Cardiac septum (tissue), 1 donor: ENCODE measurements around the gene CD164L2. TPM values are rescaled to one million over a fixed set of nuclear protein-coding genes. Genes with fewer than 3 reads are reported as not detected.

ENCODE experiments used
- DNase-seq: peaks from one replicate; pipeline ENCODE4 v3.0.0-alpha.2; 2020; ENCODE audit warnings: low spot score
- intact Hi-C: fragments of 100-400 bp; cut with DNase I; formaldehyde crosslinking; loops from one replicate; pipeline ENCODE4 v1.14.0; 2022
- total RNA-seq: library from RNA; stranded (reverse); fragmentation: NEBNext Ultra II Directional; extraction: Animal tissue kit (Norgen Biotek cat#: 25700); gene quantifications from one replicate; pipeline ENCODE4 v1.2.1, GENCODE V29; 2021
- donor health status: DM: no; HTN: no; CAD: no.

Gene CD164L2
- total RNA-seq, 1 donor from 2014 or later: not detected

DNA sequence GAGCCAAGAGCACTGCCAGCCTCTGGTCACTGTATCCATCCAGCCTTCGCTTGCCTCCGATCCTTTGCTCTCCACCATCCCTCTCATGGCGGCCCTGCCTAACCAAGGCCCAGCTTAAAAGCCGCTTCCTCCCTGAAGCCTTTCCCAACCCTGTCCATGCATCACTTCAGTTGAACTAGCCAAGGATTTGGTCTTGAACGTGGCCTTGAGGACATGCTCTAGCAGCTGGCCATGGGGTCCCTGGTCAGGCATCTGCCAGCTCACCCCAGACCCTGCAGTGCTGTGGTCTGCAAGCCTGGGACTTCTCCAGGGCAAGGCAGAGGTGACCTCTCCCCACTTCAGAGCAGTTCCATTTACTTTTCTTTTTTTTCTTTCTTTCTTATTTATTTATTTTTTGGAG, 46.4 kb downstream of the CD164L2 start:
- no peak for DNase-seq

GRCh38 chr1:27335506-27336422, 47.4 kb downstream of the CD164L2 start:
- intact Hi-C loops: no loop called here
- no peak for DNase-seq

More for the DNA sequence above, 46.4 kb downstream of the CD164L2 start:
- intact Hi-C loops: no loop called here

DNA sequence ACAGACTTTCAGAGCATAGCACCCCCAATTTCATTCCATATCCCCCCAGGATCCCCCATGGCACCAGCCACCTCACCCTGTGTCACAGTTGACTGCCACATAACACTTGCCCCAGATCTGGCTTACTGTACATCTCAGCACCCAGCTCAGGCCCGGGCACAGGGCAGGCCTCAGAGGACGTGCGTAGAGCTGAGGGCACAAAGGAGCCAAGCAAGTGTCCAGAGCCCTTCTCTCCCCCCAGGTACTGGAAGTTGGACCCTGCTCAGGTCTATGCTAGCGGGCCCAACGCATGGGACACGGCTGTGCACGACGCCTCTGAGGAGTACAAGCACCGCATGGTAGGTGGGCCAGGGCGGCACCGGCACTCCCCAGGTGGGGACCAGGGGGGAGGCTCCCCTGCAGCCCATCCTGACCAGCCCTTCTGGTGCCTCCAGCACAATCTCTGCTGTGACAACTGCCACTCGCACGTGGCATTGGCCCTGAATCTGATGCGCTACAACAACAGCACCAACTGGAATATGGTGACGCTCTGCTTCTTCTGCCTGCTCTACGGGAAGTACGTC, 49.3 kb downstream of the CD164L2 start:
- no peak for DNase-seq
- intact Hi-C loops: no loop called here

- DNase-seq: no peak
- intact Hi-C loops: no loop called here
Observed at GRCh38 chr1:27332536-27333281, 50.4 kb downstream of the CD164L2 start.

DNA sequence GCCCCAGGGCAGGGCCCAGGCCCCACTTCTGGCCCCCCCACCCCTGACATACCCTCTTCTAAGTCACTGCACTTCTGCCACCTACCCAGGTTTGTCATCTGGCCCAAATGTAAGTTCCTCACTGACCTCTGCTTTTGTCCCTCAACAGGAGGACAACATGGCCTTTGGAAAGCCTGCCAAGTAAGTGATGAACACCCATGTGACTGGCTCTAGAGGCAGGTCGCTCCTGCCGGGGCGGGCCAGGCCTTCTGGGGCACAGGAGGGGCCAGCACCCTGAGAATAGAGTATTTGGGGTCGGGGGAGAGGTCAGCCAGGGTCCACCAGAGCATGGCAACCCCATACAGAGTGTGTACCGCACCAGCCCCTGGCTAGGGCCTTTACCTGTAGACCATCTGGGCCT, 51.2 kb downstream of the CD164L2 start:
- intact Hi-C loops: no loop called here
- no peak for DNase-seq

GRCh38 chr1:27331426-27331825, 51.7 kb downstream of the CD164L2 start:
- DNase-seq: no peak
- intact Hi-C loops: no loop called here

DNA sequence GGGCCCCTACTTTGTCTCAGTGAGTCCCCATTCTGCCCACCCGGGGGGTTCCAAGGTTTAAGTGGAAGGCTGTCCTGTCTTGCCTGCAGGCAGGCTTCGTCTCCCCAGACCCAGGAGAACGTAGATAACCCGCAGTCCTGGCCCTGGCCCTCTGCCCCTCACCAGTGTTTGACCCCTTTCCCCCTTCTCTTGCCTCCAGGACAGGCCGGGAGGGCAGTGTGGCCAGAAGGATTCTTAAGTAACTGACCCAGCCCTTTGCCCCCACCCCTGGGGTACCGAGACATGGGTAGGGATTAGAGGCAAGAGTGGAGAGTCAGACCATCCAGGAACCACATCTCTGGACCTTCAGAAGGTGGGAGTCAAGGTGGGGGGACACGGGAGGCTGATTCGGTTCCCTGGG, 52.3 kb downstream of the CD164L2 start:
- intact Hi-C loops: no loop called here
- no peak for DNase-seq

Other genes with a start within 250 kb of the CD164L2 start
- gene SLC9A1, start 228.2 kb downstream of the CD164L2 start, total RNA-seq: 26.1 TPM
- 53.6 TPM for gene WDTC1, start 148.7 kb downstream of the CD164L2 start, total RNA-seq
- gene TMEM222, start 61.2 kb downstream of the CD164L2 start, total RNA-seq: 26.8 TPM
- 0.65 TPM for gene SYTL1, start 41.3 kb downstream of the CD164L2 start, total RNA-seq
- gene MAP3K6, start 16.4 kb downstream of the CD164L2 start, total RNA-seq: 53.1 TPM
- gene FCN3, start 8.5 kb downstream of the CD164L2 start, total RNA-seq: 32.2 TPM
- gene GPR3, start 9.3 kb upstream of the CD164L2 start, total RNA-seq: 2.3 TPM
- gene WASF2, start 106.8 kb upstream of the CD164L2 start, total RNA-seq: 59.3 TPM
- 57.7 TPM for gene AHDC1, start 220.8 kb upstream of the CD164L2 start, total RNA-seq